AG08396 (cell line): Measurements from ENCODE around the gene SAE1.
"Not testable (repeated sequence)": the region's sequence is repeated elsewhere in the genome, so short reads cannot be mapped to it uniquely, and the experiment has no call there.

ENCODE experiments used
- DNase-seq: peaks from one replicate; pipeline ENCODE4 v3.0.0; 2012; ENCODE audit warnings: low spot score, mixed read lengths

Gene SAE1

GRCh38 chr19:47240996-47241918 lies 110.6 kb downstream of the SAE1 start:
- DNase-seq: peak; percentile 88

- DNase-seq: no peak
Observed at GRCh38 chr19:47241919-47242577, 111.4 kb downstream of the SAE1 start.

GRCh38 chr19:47243364-47243775 lies 112.7 kb downstream of the SAE1 start:
- no peak for DNase-seq

- DNase-seq: peak; percentile 95
Observed at GRCh38 chr19:47243776-47244547, 113.3 kb downstream of the SAE1 start.

GRCh38 chr19:47247308-47247990 lies 116.8 kb downstream of the SAE1 start:
- DNase-seq: peak; percentile 67

- DNase-seq: not testable (repeated sequence)
Observed at GRCh38 chr19:47253016-47253415, 122.4 kb downstream of the SAE1 start.

- no peak for DNase-seq
Observed at GRCh38 chr19:47253467-47253881, 122.8 kb downstream of the SAE1 start.

- no peak for DNase-seq
Observed at GRCh38 chr19:47253970-47254369, 123.3 kb downstream of the SAE1 start.

GRCh38 chr19:47255879-47256692 lies 125.5 kb downstream of the SAE1 start, which contains the start of gene CCDC9:
Gene CCDC9, plus strand, starts transcription at chr19:47256525. Its CDS starts 1,876 bp downstream, at chr19:47258401.
- peak; percentile 93 for DNase-seq

- peak; percentile 99 for DNase-seq
Observed at GRCh38 chr19:47256693-47257410, 126.2 kb downstream of the SAE1 start.

GRCh38 chr19:47257411-47258169 lies 127.0 kb downstream of the SAE1 start:
- DNase-seq: no peak

- DNase-seq: no peak
Observed at GRCh38 chr19:47258434-47258833, 127.8 kb downstream of the SAE1 start.

- no peak for DNase-seq
Observed at GRCh38 chr19:47258895-47259555, 128.4 kb downstream of the SAE1 start.
